Measurements from ENCODE around the gene HSBP1L1. TPM values are rescaled to one million over a fixed set of nuclear protein-coding genes. Genes with fewer than 3 reads are reported as not detected.

Gene HSBP1L1
- total and polyA plus RNA-seq, 2 of the 13 experiments (the other 11 are each of a cell fraction or from before 2014, with no cell fraction given) = 22.6 to 45.1 TPM

DNA sequence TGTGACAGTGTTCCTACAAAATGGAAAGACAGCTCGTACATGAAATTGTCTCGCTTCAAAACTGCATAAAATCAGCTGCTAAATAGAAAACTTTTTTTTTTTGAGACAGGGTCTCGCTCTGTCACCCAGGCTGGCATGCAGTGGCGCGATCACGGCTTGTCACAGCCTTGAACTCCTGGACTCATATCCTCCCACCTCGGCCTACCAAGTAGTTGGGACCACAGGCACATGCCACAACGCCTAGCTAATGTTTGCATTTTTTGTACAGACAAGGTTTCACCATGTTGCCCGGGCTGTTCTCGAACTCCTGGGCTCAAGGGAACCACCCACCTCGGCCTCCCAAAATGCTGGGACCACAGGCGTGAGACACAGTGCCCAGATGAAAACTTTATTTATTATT, 20.7 kb downstream of the HSBP1L1 start (continued):
- TF ChIP-seq, protein P1, sequence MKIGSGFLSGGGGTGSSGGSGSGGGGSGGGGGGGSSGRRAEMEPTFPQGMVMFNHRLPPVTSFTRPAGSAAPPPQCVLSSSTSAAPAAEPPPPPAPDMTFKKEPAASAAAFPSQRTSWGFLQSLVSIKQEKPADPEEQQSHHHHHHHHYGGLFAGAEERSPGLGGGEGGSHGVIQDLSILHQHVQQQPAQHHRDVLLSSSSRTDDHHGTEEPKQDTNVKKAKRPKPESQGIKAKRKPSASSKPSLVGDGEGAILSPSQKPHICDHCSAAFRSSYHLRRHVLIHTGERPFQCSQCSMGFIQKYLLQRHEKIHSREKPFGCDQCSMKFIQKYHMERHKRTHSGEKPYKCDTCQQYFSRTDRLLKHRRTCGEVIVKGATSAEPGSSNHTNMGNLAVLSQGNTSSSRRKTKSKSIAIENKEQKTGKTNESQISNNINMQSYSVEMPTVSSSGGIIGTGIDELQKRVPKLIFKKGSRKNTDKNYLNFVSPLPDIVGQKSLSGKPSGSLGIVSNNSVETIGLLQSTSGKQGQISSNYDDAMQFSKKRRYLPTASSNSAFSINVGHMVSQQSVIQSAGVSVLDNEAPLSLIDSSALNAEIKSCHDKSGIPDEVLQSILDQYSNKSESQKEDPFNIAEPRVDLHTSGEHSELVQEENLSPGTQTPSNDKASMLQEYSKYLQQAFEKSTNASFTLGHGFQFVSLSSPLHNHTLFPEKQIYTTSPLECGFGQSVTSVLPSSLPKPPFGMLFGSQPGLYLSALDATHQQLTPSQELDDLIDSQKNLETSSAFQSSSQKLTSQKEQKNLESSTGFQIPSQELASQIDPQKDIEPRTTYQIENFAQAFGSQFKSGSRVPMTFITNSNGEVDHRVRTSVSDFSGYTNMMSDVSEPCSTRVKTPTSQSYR (CRISPR knock-in tag; IDR thresholded peaks at IDR 0.05; ENCODE audit: borderline replicate concordance) = no peak
- TF ChIP-seq IKZF1 (IDR thresholded peaks at IDR 0.05) (no peak), ONECUT2 (CRISPR knock-in tag; IDR thresholded peaks at IDR 0.05) (no peak), GLI4 (CRISPR knock-in tag; IDR thresholded peaks at IDR 0.05; ENCODE audit: borderline replicate concordance) (no peak), ZNF839 (CRISPR knock-in tag; IDR thresholded peaks at IDR 0.05; ENCODE audit: borderline replicate concordance) (no peak), RAD51 (IDR thresholded peaks at IDR 0.05; ENCODE audit: borderline replicate concordance) (no peak), ZNF296 (CRISPR knock-in tag; conservative IDR thresholded peaks at IDR 0.05) (no peak), KDM2A (CRISPR knock-in tag; IDR thresholded peaks at IDR 0.05; ENCODE audit: borderline replicate concordance, low read depth) (peak; percentile 30; the same call in 1 of the 2 replicates), MEIS1 (CRISPR knock-in tag; IDR thresholded peaks at IDR 0.05; ENCODE audit: borderline replicate concordance) (no peak), YEATS2 (CRISPR knock-in tag; IDR thresholded peaks at IDR 0.05; ENCODE audit: borderline replicate concordance) (no peak), KMT2B (CRISPR knock-in tag; IDR thresholded peaks at IDR 0.05) (0 out of 2 replicates have a peak, but pooled peaks have one; percentile 32), ZNF44 (CRISPR knock-in tag; IDR thresholded peaks at IDR 0.05) (no peak), ZNF773 (CRISPR knock-in tag; IDR thresholded peaks at IDR 0.05; ENCODE audit: borderline replicate concordance) (no peak), DNMT3B (CRISPR knock-in tag; conservative IDR thresholded peaks at IDR 0.05) (no peak), NFKB2 (CRISPR knock-in tag; IDR thresholded peaks at IDR 0.05; ENCODE audit: borderline replicate concordance) (no peak)
- TF ChIP-seq, protein P2, sequence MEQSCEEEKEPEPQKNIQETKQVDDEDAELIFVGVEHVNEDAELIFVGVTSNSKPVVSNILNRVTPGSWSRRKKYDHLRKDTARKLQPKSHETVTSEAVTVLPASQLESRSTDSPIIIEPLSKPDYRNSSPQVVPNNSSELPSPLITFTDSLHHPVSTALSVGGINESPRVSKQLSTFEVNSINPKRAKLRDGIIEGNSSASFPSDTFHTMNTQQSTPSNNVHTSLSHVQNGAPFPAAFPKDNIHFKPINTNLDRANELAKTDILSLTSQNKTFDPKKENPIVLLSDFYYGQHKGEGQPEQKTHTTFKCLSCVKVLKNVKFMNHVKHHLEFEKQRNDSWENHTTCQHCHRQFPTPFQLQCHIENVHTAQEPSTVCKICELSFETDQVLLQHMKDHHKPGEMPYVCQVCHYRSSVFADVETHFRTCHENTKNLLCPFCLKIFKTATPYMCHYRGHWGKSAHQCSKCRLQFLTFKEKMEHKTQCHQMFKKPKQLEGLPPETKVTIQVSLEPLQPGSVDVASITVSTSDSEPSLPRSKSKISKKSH (CRISPR knock-in tag; IDR thresholded peaks at IDR 0.05; ENCODE audit: borderline replicate concordance) = no peak
- TF ChIP-seq, protein P3, sequence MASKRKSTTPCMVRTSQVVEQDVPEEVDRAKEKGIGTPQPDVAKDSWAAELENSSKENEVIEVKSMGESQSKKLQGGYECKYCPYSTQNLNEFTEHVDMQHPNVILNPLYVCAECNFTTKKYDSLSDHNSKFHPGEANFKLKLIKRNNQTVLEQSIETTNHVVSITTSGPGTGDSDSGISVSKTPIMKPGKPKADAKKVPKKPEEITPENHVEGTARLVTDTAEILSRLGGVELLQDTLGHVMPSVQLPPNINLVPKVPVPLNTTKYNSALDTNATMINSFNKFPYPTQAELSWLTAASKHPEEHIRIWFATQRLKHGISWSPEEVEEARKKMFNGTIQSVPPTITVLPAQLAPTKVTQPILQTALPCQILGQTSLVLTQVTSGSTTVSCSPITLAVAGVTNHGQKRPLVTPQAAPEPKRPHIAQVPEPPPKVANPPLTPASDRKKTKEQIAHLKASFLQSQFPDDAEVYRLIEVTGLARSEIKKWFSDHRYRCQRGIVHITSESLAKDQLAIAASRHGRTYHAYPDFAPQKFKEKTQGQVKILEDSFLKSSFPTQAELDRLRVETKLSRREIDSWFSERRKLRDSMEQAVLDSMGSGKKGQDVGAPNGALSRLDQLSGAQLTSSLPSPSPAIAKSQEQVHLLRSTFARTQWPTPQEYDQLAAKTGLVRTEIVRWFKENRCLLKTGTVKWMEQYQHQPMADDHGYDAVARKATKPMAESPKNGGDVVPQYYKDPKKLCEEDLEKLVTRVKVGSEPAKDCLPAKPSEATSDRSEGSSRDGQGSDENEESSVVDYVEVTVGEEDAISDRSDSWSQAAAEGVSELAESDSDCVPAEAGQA (IDR thresholded peaks at IDR 0.05; ENCODE audit: low read depth) = 0 out of 2 replicates have a peak, but pooled peaks have one; percentile 58
- TF ChIP-seq, protein P3 (CRISPR knock-in tag; IDR thresholded peaks at IDR 0.05; ENCODE audit: borderline replicate concordance) = no peak
- TF ChIP-seq, protein P4, sequence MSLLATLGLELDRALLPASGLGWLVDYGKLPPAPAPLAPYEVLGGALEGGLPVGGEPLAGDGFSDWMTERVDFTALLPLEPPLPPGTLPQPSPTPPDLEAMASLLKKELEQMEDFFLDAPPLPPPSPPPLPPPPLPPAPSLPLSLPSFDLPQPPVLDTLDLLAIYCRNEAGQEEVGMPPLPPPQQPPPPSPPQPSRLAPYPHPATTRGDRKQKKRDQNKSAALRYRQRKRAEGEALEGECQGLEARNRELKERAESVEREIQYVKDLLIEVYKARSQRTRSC (CRISPR knock-in tag; IDR thresholded peaks at IDR 0.05; ENCODE audit: low read depth) = no peak

Measured in HepG2 (cell line).